Measurements from ENCODE around the gene CNST.
A peak's percentile ranks its signal among the peaks of the same experiment; 100 is the strongest.

The CNST gene

GRCh38 chr1:246566128-246566812, at the start of gene CNST, which contains the start of gene TFB2M:
Gene CNST (plus strand): TSS chr1:246566456. CDS start chr1:246591563, 25,107 bp downstream.
Gene TFB2M (minus strand): TSS chr1:246566261. CDS start chr1:246566138, 123 bp downstream.
- DNase-seq, result peak; percentile 99

- DNase-seq, result no peak
These were observed 48.9 kb upstream of the CNST start for GRCh38 chr1:246517391-246517790.

GRCh38 chr1:246518456-246519205, 47.6 kb upstream of the CNST start:
- DNase-seq, result no peak

- DNase-seq, result no peak
These were observed 46.7 kb upstream of the CNST start for GRCh38 chr1:246519514-246519913.

- no peak for DNase-seq
These were observed 39.9 kb upstream of the CNST start for GRCh38 chr1:246526380-246526779.

- no peak for DNase-seq
These were observed 39.3 kb upstream of the CNST start for GRCh38 chr1:246526915-246527314.

GRCh38 chr1:246527402-246528088, 38.7 kb upstream of the CNST start:
- no peak for DNase-seq

- DNase-seq, result no peak
These were observed 37.1 kb upstream of the CNST start for GRCh38 chr1:246528933-246529731.

GRCh38 chr1:246530482-246530881, 35.8 kb upstream of the CNST start:
- no peak for DNase-seq

- DNase-seq, result no peak
These were observed 33.7 kb upstream of the CNST start for GRCh38 chr1:246532519-246532918.

GRCh38 chr1:246533371-246533905, 32.8 kb upstream of the CNST start:
- no peak for DNase-seq

- no peak for DNase-seq
These were observed 32.1 kb upstream of the CNST start for GRCh38 chr1:246534114-246534513.

GRCh38 chr1:246537441-246537840, 28.8 kb upstream of the CNST start:
- DNase-seq, result no peak

- DNase-seq, result no peak
These were observed 28.4 kb upstream of the CNST start for GRCh38 chr1:246537887-246538286.

- no peak for DNase-seq
These were observed 25.3 kb upstream of the CNST start for GRCh38 chr1:246540738-246541491.

- DNase-seq, result no peak
These were observed 22.3 kb upstream of the CNST start for GRCh38 chr1:246544001-246544400.

- DNase-seq, result no peak
These were observed 16.6 kb upstream of the CNST start for GRCh38 chr1:246549665-246550064.

- DNase-seq, result no peak
These were observed 15.9 kb upstream of the CNST start for GRCh38 chr1:246550402-246550801.

GRCh38 chr1:246552110-246552509, 14.1 kb upstream of the CNST start:
- DNase-seq, result no peak

GRCh38 chr1:246554201-246554600, 12.1 kb upstream of the CNST start:
- DNase-seq, result no peak

- DNase-seq, result no peak
These were observed 8.2 kb upstream of the CNST start for GRCh38 chr1:246558041-246558440.

GRCh38 chr1:246559310-246559709, 6.9 kb upstream of the CNST start:
- no peak for DNase-seq
